ENCODE data around the gene CAPRIN2.
A peak's percentile ranks its signal among the peaks of the same experiment; 100 is the strongest.

Gene CAPRIN2, protein sequence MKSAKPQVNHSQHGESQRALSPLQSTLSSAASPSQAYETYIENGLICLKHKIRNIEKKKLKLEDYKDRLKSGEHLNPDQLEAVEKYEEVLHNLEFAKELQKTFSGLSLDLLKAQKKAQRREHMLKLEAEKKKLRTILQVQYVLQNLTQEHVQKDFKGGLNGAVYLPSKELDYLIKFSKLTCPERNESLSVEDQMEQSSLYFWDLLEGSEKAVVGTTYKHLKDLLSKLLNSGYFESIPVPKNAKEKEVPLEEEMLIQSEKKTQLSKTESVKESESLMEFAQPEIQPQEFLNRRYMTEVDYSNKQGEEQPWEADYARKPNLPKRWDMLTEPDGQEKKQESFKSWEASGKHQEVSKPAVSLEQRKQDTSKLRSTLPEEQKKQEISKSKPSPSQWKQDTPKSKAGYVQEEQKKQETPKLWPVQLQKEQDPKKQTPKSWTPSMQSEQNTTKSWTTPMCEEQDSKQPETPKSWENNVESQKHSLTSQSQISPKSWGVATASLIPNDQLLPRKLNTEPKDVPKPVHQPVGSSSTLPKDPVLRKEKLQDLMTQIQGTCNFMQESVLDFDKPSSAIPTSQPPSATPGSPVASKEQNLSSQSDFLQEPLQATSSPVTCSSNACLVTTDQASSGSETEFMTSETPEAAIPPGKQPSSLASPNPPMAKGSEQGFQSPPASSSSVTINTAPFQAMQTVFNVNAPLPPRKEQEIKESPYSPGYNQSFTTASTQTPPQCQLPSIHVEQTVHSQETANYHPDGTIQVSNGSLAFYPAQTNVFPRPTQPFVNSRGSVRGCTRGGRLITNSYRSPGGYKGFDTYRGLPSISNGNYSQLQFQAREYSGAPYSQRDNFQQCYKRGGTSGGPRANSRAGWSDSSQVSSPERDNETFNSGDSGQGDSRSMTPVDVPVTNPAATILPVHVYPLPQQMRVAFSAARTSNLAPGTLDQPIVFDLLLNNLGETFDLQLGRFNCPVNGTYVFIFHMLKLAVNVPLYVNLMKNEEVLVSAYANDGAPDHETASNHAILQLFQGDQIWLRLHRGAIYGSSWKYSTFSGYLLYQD

GRCh38 chr12:30754750-30755394 is at the start of gene CAPRIN2:
CAPRIN2 (minus strand) TSS chr12:30754951; CDS start chr12:30753520, 1,431 bp downstream.
- H3K4me1 ChIP-seq, result peaks cover 15 to 28% (median 21%) of the 10 kb centered on the region in 10 experiments
- H3K36me3 ChIP-seq, result no peaks in the 10 kb centered on the region
- peak within 1 kb of the TSS; percentile 71 to 87 (median 82) for H3K9ac ChIP-seq
- no peak for TF ChIP-seq Cebpa-rat (IDR thresholded peaks at IDR 0.05)
- H3K4me2 ChIP-seq, result peak within 1 kb of the TSS; percentile 86 to 96 (median 90)
- H4K20me1 ChIP-seq, result no peaks in the 10 kb centered on the region
- H3K4me3 ChIP-seq, result peak within 1 kb of the TSS; percentile 74 to 89 (median 80)
- peak within 1 kb of the TSS; percentile 60 to 82 (median 73); a peak in 21 of 22 replicates for H3K27ac ChIP-seq
- H3K27me3 ChIP-seq, result no peaks in the 10 kb centered on the region
- H3K9me3 ChIP-seq (replicated peaks in 1 of 11), result no peaks in the 10 kb centered on the region; a peak in 1 of 22 replicates

- H3K9me3 ChIP-seq (replicated peaks in 1 of 11), result peaks cover 0 to 17% (median 4%) of the 10 kb centered on the region in 11 experiments; a peak in 10 of 22 replicates
- H3K4me2 ChIP-seq, result no peak overlapping the region
- peaks cover 28 to 45% (median 39%) of the 10 kb centered on the region in 11 experiments for H3K27me3 ChIP-seq
- H3K27ac ChIP-seq, result no peak overlapping the region
- no peak overlapping the region for H3K9ac ChIP-seq
- H3K4me3 ChIP-seq, result no peak overlapping the region
- H4K20me1 ChIP-seq, result peaks cover 0 to 4% (median 0%) of the 10 kb centered on the region in 11 experiments; a peak in 2 of 22 replicates
- H3K4me1 ChIP-seq, result peaks cover 9 to 19% (median 15%) of the 10 kb centered on the region in 10 experiments; a peak in 18 of 20 replicates
- no peaks in the 10 kb centered on the region for H3K36me3 ChIP-seq
- no peak for TF ChIP-seq Cebpa-rat (IDR thresholded peaks at IDR 0.05)
Measured at GRCh38 chr12:30797689-30798088, 42.9 kb upstream of the CAPRIN2 start.

DNA sequence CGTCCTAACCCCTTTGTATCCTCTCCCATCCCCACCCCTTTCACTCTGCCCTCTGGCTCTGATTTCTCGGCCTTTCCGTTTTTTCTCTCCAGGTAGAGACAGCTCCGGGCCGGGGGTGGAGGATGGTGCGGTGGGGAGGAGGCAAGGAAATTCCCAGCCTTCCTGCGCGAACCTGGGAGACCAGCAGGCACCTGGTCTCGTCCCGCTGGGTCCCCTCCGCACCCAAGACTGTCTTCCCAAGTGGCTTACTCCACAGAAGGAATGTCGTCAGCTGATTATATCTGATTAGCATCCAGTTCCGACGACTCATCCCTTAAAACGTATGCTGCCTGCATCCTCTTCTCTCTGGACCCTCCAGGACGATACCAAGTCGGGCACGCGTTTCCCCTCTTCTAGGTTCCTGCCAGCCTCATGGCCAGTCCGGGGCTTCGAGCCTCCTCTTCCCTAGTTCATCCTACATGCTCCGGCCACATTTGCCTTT is 42.2 kb upstream of the CAPRIN2 start:
- H3K27ac ChIP-seq, result no peak overlapping the region
- H3K4me2 ChIP-seq, result peak overlapping the region in 7 of 11 experiments; percentile 36 to 100 (median 89); a peak in 11 of 22 replicates
- H3K9ac ChIP-seq, result no peak overlapping the region

GRCh38 chr12:30796313-30796780 is 41.6 kb upstream of the CAPRIN2 start:
- H3K9ac ChIP-seq, result peak overlapping the region; percentile 32 to 63 (median 46); a peak in 12 of 22 replicates

More for the DNA sequence above, 42.2 kb upstream of the CAPRIN2 start:
- H3K36me3 ChIP-seq, result no peaks in the 10 kb centered on the region
- H3K4me3 ChIP-seq, result peak overlapping the region in 4 of 10 experiments; percentile 63 to 74 (median 64); a peak in 6 of 20 replicates
- peaks cover 9 to 19% (median 15%) of the 10 kb centered on the region in 10 experiments; a peak in 18 of 20 replicates for H3K4me1 ChIP-seq
- H3K27me3 ChIP-seq, result peaks cover 28 to 45% (median 39%) of the 10 kb centered on the region in 11 experiments
- H3K9me3 ChIP-seq (replicated peaks in 1 of 11), result peaks cover 0 to 17% (median 4%) of the 10 kb centered on the region in 11 experiments; a peak in 10 of 22 replicates
- peaks cover 0 to 4% (median 0%) of the 10 kb centered on the region in 11 experiments; a peak in 2 of 22 replicates for H4K20me1 ChIP-seq
- TF ChIP-seq Cebpa-rat (IDR thresholded peaks at IDR 0.05), result no peak

DNA sequence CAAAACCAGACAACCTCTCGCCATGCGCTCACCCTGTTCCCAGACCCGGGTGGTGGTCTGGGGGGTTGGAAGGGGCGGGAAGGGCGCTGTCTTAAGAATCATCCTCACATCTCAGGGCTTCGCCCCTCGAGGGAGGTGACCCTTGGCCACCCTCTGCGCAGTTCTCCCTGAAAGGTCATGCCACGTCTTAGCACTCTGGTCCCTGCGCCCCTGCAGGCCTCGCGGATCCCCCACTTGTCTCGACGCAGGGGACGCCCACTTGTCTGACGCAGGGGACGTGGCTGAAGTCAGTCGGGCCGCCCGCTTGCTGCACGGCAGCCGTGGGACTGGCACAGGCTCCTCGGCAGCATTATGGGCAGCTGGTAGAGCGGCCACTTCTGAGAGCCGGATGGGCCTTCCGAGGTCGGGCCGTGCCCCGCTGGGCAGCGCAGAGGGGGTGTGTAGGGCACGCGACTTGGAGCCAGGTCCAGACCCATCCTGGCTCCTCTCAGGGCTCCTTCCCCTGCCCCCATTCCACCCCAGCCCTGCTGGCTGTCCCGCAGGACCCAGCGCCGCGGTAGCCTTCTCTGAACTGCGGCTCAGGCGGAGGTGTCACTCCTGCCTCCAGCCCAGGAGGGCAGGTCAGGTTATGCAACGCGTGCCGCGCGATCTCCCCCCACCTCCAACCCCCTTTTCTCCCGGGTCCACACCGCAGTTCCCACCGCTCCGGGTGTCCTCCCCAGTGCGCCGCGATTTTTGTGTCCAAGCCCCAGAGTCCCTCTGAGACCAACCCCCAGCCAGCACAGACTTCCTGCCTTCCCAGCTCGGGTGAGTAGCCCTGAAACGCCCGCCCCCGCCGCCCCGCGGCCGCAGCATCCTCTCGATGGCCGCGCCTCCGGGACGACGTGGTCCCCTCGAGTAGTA is 40.9 kb upstream of the CAPRIN2 start:
- Histone ChIP-seq H3K4me1 (peaks cover 9 to 19% (median 15%) of the 10 kb centered on the region in 10 experiments; a peak in 18 of 20 replicates), H3K36me3 (no peaks in the 10 kb centered on the region), H3K4me2 (peak overlapping the region; percentile 76 to 100 (median 93)), H3K27me3 (peaks cover 28 to 45% (median 39%) of the 10 kb centered on the region in 11 experiments), H3K4me3 (peak overlapping the region; percentile 47 to 74 (median 60)), H4K20me1 (peaks cover 0 to 4% (median 0%) of the 10 kb centered on the region in 11 experiments; a peak in 2 of 22 replicates), H3K9ac (peak overlapping the region; percentile 32 to 63 (median 46); a peak in 12 of 22 replicates), H3K9me3 (replicated peaks in 1 of 11) (peaks cover 0 to 17% (median 4%) of the 10 kb centered on the region in 11 experiments; a peak in 10 of 22 replicates), H3K27ac (peak overlapping the region in 2 of 11 experiments; percentile 27 to 44; a peak in 3 of 22 replicates)
- TF ChIP-seq Cebpa-rat (IDR thresholded peaks at IDR 0.05), result no peak

More at GRCh38 chr12:30796313-30796780, 41.6 kb upstream of the CAPRIN2 start:
- no peaks in the 10 kb centered on the region for H3K36me3 ChIP-seq
- H3K9me3 ChIP-seq (replicated peaks in 1 of 11), result peaks cover 0 to 17% (median 4%) of the 10 kb centered on the region in 11 experiments; a peak in 10 of 22 replicates
- peaks cover 28 to 45% (median 39%) of the 10 kb centered on the region in 11 experiments for H3K27me3 ChIP-seq
- H3K4me3 ChIP-seq, result peak overlapping the region; percentile 47 to 74 (median 60)
- TF ChIP-seq Cebpa-rat (IDR thresholded peaks at IDR 0.05), result no peak
- peaks cover 0 to 4% (median 0%) of the 10 kb centered on the region in 11 experiments; a peak in 2 of 22 replicates for H4K20me1 ChIP-seq
- no peak overlapping the region for H3K27ac ChIP-seq
- H3K4me2 ChIP-seq, result peak overlapping the region; percentile 76 to 100 (median 93)
- H3K4me1 ChIP-seq, result peaks cover 9 to 19% (median 15%) of the 10 kb centered on the region in 10 experiments; a peak in 18 of 20 replicates

DNA sequence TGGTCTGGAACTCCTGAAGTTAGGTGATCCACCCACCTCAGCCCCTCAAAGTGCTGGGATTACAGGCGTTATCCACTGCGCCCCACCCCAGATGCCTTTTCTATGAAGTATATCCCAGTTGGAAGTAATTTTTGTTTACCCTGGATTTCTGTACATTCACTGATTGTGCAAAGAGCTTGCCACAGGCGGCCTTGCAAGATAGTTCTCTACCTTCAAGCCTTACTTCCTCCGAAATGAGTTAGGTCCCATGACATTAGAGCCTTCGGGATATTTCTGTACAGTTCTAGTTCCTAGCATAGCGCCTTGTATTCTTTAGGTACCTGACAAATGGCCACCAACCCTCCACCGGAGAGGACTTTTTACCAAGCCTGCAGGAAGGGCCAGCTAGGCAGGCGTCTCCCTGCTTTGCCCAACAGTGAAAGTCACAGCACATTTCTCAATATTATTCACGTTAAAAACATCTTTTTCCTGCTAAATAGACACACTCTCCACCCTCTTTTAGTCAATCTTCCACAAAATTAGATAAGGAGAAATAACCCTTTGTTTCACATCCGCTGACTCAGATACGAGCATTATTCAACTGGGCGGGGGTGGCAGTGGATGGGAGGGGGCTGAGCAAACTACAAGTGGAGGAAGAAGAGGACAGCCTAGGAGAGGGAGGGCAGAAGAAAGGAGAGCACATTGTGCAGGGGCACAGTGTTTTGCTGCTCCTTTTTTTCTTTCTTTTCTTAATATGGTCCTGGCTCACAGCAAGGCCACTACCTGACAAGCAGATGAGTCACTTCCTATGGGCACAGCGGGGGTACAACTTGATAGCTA is 40.0 kb upstream of the CAPRIN2 start:
- H3K9me3 ChIP-seq (replicated peaks in 1 of 11), result peaks cover 0 to 17% (median 4%) of the 10 kb centered on the region in 11 experiments; a peak in 10 of 22 replicates
- TF ChIP-seq Cebpa-rat (IDR thresholded peaks at IDR 0.05), result no peak
- no peak overlapping the region for H3K27ac ChIP-seq
- peaks cover 9 to 19% (median 15%) of the 10 kb centered on the region in 10 experiments; a peak in 18 of 20 replicates for H3K4me1 ChIP-seq
- peak overlapping the region in 6 of 11 experiments; percentile 76 to 100 (median 94); a peak in 7 of 22 replicates for H3K4me2 ChIP-seq
- peaks cover 0 to 4% (median 0%) of the 10 kb centered on the region in 11 experiments; a peak in 2 of 22 replicates for H4K20me1 ChIP-seq
- H3K9ac ChIP-seq, result no peak overlapping the region
- H3K4me3 ChIP-seq, result no peak overlapping the region
- H3K27me3 ChIP-seq, result peaks cover 28 to 45% (median 39%) of the 10 kb centered on the region in 11 experiments
- H3K36me3 ChIP-seq, result no peaks in the 10 kb centered on the region

Data from BLaER1 treated with 17β-estradiol and CSF1 and Interleukin-3, amounts not matched to agents 10 nM and 100 nM (cell line).